ENCODE measurements around the gene CDPF1.

CDPF1 gene

DNA sequence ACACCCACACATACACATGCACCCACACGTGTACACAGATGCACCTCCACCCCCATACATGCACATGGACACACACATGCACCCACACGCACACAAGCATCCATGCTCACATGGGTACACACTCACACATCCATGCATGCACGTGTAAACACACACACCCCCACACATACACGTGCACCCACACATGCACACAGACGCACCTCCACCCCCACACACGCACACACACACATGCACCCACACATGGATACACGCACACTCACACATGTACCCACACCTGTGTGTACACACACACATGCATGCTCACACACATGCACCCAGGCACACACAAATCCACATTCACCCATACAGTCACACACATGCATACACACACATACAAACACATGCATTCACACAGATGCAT, 24.5 kb downstream of the CDPF1 start:
- Histone ChIP-seq H3K27ac (ENCODE audit: low read depth, low read length) (no peak overlapping the region), H3K9ac (ENCODE audit: low read length) (no peak overlapping the region), H3K4me3 (ENCODE audit: low read length) (no peak overlapping the region), H3K4me1 (ENCODE audit: control insufficient read depth, insufficient read depth, low read length) (no peaks in the 10 kb centered on the region), H3K27me3 (ENCODE audit: control insufficient read depth, insufficient read depth, low read length) (no peaks in the 10 kb centered on the region), H3K36me3 (ENCODE audit: control insufficient read depth, insufficient read depth, low read length) (peaks cover 8% of the 10 kb centered on the region)

DNA sequence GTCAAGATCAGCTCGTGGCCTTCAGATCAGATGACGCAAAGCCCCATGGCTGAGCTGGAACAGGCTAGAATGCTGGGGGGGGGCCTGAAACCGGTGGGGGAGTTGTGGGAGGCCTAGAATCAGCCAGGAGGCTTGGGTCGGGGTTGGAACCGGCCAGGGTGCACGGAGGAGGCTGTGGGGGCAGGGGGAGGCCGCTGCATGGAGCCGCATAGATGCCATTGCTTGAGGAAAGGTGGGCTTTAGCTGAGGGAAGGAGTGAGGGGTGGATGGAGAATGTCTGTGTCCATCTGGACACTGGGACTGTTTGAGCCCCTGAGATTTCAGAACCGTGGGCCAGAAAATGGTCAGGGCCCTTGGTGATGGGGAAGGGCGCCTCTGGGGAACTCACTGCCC, 25.2 kb downstream of the CDPF1 start:
- Histone ChIP-seq H3K27me3 (ENCODE audit: control insufficient read depth, insufficient read depth, low read length) (no peaks in the 10 kb centered on the region), H3K9ac (ENCODE audit: low read length) (no peak overlapping the region), H3K4me3 (ENCODE audit: low read length) (no peak overlapping the region), H3K4me1 (ENCODE audit: control insufficient read depth, insufficient read depth, low read length) (no peaks in the 10 kb centered on the region), H3K27ac (ENCODE audit: low read depth, low read length) (no peak overlapping the region), H3K36me3 (ENCODE audit: control insufficient read depth, insufficient read depth, low read length) (peaks cover 10% of the 10 kb centered on the region)

GRCh38 chr22:46224044-46224897, 25.8 kb downstream of the CDPF1 start:
- H3K27me3 ChIP-seq (ENCODE audit: control insufficient read depth, insufficient read depth, low read length): no peaks in the 10 kb centered on the region
- no peak overlapping the region for H3K4me3 ChIP-seq (ENCODE audit: low read length)
- no peak overlapping the region for H3K27ac ChIP-seq (ENCODE audit: low read depth, low read length)
- H3K4me1 ChIP-seq (ENCODE audit: control insufficient read depth, insufficient read depth, low read length): no peaks in the 10 kb centered on the region
- peaks cover 14% of the 10 kb centered on the region for H3K36me3 ChIP-seq (ENCODE audit: control insufficient read depth, insufficient read depth, low read length)
- H3K9ac ChIP-seq (ENCODE audit: low read length): no peak overlapping the region

- H3K9ac ChIP-seq (ENCODE audit: low read length): no peak overlapping the region
- no peak overlapping the region for H3K4me3 ChIP-seq (ENCODE audit: low read length)
- H3K4me1 ChIP-seq (ENCODE audit: control insufficient read depth, insufficient read depth, low read length): no peaks in the 10 kb centered on the region
- H3K27ac ChIP-seq (ENCODE audit: low read depth, low read length): no peak overlapping the region
- H3K36me3 ChIP-seq (ENCODE audit: control insufficient read depth, insufficient read depth, low read length): peaks cover 26% of the 10 kb centered on the region
- H3K27me3 ChIP-seq (ENCODE audit: control insufficient read depth, insufficient read depth, low read length): no peaks in the 10 kb centered on the region
Measured at GRCh38 chr22:46220921-46221320, 29.2 kb downstream of the CDPF1 start.

DNA sequence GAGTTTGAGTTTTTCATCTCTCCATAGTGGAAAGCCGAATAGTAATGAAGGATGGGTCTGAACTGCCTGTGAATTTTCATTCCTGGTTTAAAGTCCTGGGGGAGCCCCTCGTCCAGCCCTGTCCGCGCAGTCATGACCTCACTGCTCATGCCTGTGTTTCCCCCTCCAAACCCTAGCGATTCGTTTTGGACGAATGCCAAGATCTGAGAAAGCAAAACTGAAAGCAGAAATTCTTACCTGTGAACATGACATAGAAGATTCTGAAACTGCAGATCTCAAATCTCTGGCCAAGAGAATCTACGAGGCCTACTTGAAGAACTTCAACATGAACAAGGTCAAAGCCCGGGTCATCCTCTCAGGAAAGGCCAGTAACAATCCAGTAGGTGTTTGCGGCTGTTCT, 30.5 kb downstream of the CDPF1 start:
- no peak overlapping the region for H3K27ac ChIP-seq (ENCODE audit: low read depth, low read length)
- no peak overlapping the region for H3K4me3 ChIP-seq (ENCODE audit: low read length)
- peaks cover 23% of the 10 kb centered on the region for H3K36me3 ChIP-seq (ENCODE audit: control insufficient read depth, insufficient read depth, low read length)
- H3K27me3 ChIP-seq (ENCODE audit: control insufficient read depth, insufficient read depth, low read length): no peaks in the 10 kb centered on the region
- H3K4me1 ChIP-seq (ENCODE audit: control insufficient read depth, insufficient read depth, low read length): no peaks in the 10 kb centered on the region
- H3K9ac ChIP-seq (ENCODE audit: low read length): no peak overlapping the region

- Histone ChIP-seq H3K4me1 (ENCODE audit: control insufficient read depth, insufficient read depth, low read length) (no peaks in the 10 kb centered on the region), H3K27ac (ENCODE audit: low read depth, low read length) (no peak overlapping the region), H3K9ac (ENCODE audit: low read length) (no peak overlapping the region), H3K36me3 (ENCODE audit: control insufficient read depth, insufficient read depth, low read length) (peaks cover 19% of the 10 kb centered on the region), H3K4me3 (ENCODE audit: low read length) (no peak overlapping the region), H3K27me3 (ENCODE audit: control insufficient read depth, insufficient read depth, low read length) (no peaks in the 10 kb centered on the region)
Measured at GRCh38 chr22:46214616-46215015, 35.5 kb downstream of the CDPF1 start.

- no peak overlapping the region for H3K27ac ChIP-seq (ENCODE audit: low read depth, low read length)
- H3K36me3 ChIP-seq (ENCODE audit: control insufficient read depth, insufficient read depth, low read length): peaks cover 18% of the 10 kb centered on the region
- no peak overlapping the region for H3K4me3 ChIP-seq (ENCODE audit: low read length)
- no peaks in the 10 kb centered on the region for H3K27me3 ChIP-seq (ENCODE audit: control insufficient read depth, insufficient read depth, low read length)
- no peaks in the 10 kb centered on the region for H3K4me1 ChIP-seq (ENCODE audit: control insufficient read depth, insufficient read depth, low read length)
- H3K9ac ChIP-seq (ENCODE audit: low read length): no peak overlapping the region
Measured at GRCh38 chr22:46214149-46214548, 35.9 kb downstream of the CDPF1 start.

DNA sequence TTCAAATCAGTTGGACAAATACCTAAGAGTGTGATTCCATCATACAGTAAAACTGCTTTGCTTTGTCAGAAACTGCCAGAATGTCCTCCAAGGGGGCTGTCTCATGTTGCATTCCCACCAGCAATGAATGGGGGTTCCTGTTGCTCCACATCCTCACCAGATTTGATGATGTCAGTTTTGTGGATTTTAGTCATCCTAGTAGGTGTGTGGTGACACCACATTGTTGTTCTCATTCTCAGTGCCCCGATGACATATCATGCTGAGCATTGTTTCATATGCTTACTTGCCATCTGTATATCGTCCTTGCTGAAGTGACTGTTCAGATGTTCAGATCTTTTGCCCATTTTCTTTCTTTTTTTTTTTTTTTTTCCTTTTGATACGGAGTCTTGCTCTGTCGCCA, 37.0 kb downstream of the CDPF1 start:
- Histone ChIP-seq H3K4me3 (ENCODE audit: low read length) (no peak overlapping the region), H3K27me3 (ENCODE audit: control insufficient read depth, insufficient read depth, low read length) (no peaks in the 10 kb centered on the region), H3K27ac (ENCODE audit: low read depth, low read length) (no peak overlapping the region), H3K4me1 (ENCODE audit: control insufficient read depth, insufficient read depth, low read length) (no peaks in the 10 kb centered on the region), H3K36me3 (ENCODE audit: control insufficient read depth, insufficient read depth, low read length) (peaks cover 16% of the 10 kb centered on the region), H3K9ac (ENCODE audit: low read length) (no peak overlapping the region)

DNA sequence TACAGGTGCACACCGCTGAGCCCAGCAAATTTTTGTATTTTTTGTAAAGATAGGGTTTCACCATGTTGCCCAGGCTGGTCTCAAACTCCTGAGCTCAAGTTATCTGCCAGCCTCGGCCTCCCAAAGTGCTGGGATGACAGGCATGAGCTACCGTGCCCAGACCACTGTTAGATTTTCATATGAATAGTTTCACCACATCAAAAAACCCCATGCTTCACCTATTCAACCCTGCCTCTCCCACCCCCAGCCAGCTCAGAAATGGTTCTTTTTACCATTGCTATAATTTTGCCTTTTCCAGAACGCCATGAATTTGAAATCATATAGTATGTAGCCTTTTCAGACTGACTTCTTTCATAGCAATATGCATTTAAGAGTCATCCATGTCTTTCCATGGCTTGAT, 37.9 kb downstream of the CDPF1 start:
- no peak overlapping the region for H3K27ac ChIP-seq (ENCODE audit: low read depth, low read length)
- no peaks in the 10 kb centered on the region for H3K27me3 ChIP-seq (ENCODE audit: control insufficient read depth, insufficient read depth, low read length)
- no peak overlapping the region for H3K4me3 ChIP-seq (ENCODE audit: low read length)
- H3K36me3 ChIP-seq (ENCODE audit: control insufficient read depth, insufficient read depth, low read length): peaks cover 15% of the 10 kb centered on the region
- no peaks in the 10 kb centered on the region for H3K4me1 ChIP-seq (ENCODE audit: control insufficient read depth, insufficient read depth, low read length)
- H3K9ac ChIP-seq (ENCODE audit: low read length): no peak overlapping the region

GRCh38 chr22:46209262-46209661, 40.8 kb downstream of the CDPF1 start:
- Histone ChIP-seq H3K4me3 (ENCODE audit: low read length) (no peak overlapping the region), H3K4me1 (ENCODE audit: control insufficient read depth, insufficient read depth, low read length) (no peaks in the 10 kb centered on the region), H3K27me3 (ENCODE audit: control insufficient read depth, insufficient read depth, low read length) (no peaks in the 10 kb centered on the region), H3K27ac (ENCODE audit: low read depth, low read length) (no peak overlapping the region), H3K9ac (ENCODE audit: low read length) (no peak overlapping the region), H3K36me3 (ENCODE audit: control insufficient read depth, insufficient read depth, low read length) (peaks cover 6% of the 10 kb centered on the region)

- Histone ChIP-seq H3K36me3 (ENCODE audit: control insufficient read depth, insufficient read depth, low read length) (peaks cover 5% of the 10 kb centered on the region), H3K27ac (ENCODE audit: low read depth, low read length) (no peak overlapping the region), H3K9ac (ENCODE audit: low read length) (no peak overlapping the region), H3K27me3 (ENCODE audit: control insufficient read depth, insufficient read depth, low read length) (no peaks in the 10 kb centered on the region), H3K4me1 (ENCODE audit: control insufficient read depth, insufficient read depth, low read length) (no peaks in the 10 kb centered on the region), H3K4me3 (ENCODE audit: low read length) (no peak overlapping the region)
Measured at GRCh38 chr22:46203601-46203980, 46.5 kb downstream of the CDPF1 start.

DNA sequence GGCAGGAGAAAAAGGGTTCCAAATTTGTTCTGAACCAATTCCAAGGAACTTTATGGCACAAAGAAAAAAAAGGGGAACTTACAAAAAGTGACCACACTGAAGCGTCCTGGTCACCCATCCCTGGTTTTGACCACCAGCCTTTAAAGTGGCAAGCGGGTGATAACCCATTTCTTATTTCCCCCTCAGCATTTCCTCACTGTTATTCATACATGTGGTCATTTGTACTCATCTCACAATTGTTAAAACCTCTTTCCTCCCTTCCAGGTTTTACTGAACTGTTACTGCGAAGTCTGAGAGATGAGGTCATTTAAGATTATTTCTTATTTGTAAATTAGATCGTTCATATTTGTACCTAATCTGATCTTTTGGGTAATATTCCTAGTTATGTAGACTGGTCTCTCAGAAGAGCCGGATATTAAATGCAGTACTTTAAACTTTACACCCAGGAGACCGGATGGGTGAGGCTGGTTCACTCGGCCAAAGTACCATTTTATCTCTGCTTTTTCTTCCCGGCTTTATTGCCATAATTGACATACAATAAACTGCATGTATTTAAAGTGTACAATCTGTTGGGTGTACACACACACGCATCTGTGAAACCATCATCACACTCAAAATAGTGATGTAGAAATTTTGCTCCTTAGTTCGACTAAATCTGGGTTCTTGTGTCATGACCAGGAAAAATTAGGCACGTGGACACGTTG, 47.0 kb downstream of the CDPF1 start:
- no peak overlapping the region for H3K9ac ChIP-seq (ENCODE audit: low read length)
- H3K36me3 ChIP-seq (ENCODE audit: control insufficient read depth, insufficient read depth, low read length): peaks cover 5% of the 10 kb centered on the region
- H3K27ac ChIP-seq (ENCODE audit: low read depth, low read length): no peak overlapping the region
- H3K4me1 ChIP-seq (ENCODE audit: control insufficient read depth, insufficient read depth, low read length): no peaks in the 10 kb centered on the region
- H3K4me3 ChIP-seq (ENCODE audit: low read length): no peak overlapping the region
- H3K27me3 ChIP-seq (ENCODE audit: control insufficient read depth, insufficient read depth, low read length): no peaks in the 10 kb centered on the region
